A549 (cell line): Measurements from ENCODE around the gene RAB3IP. TPM values are rescaled to one million over a fixed set of nuclear protein-coding genes. Genes with fewer than 3 reads are reported as not detected.

Source experiments
- ATAC-seq, 2 experiments: fragments of 200-7000 bp in 1 of 2; fragments of >200 bp in 1 of 2; cut with Nextera tagmentation in 1 of 2; cut with Tn5 transposase in 1 of 2; 3 replicates each; pipeline versions ENCODE4 v1.8.0 to v1.9.1; 2018 to 2020; ENCODE audit warnings: mild to moderate bottlenecking in 1 of 2, moderate library complexity in 1 of 2
- CTCF ChIA-PET: fragments of 300-600 bp; sonication (Branson Sonifier 250); formaldehyde crosslinking; extraction: SDS; loops from one replicate; lab custom pipeline; 2021; ENCODE audit warnings: antibody characterized with exemption, inconsistent platforms; lab: Yijun Ruan, JAX
- POLR2A ChIA-PET: fragments of 350-600 bp; formaldehyde crosslinking; extraction: SDS; loops from one replicate; lab custom pipeline; 2021; ENCODE audit warnings: antibody characterized with exemption, inconsistent platforms; lab: Yijun Ruan, JAX
- DNase-seq, 2 experiments: peaks; one replicate each; pipeline versions ENCODE4 v3.0.0 to v3.0.0-alpha.2; 2011 to 2016; ENCODE audit warnings: low read depth in 1 of 2, low spot score in 1 of 2
- FAIRE-seq: peaks from 2 replicates; lab custom pipeline; 2011; peaks lifted over from hg19 to GRCh38; lab: Jason Lieb, UNC
- H3K27ac ChIP-seq, 2 experiments: fragments of >200 bp; sonication (Bioruptor Twin); formaldehyde crosslinking; 3 replicates each; pipeline ENCODE4 v1.5.1; 2016 to 2017
- H3K4me1 ChIP-seq: fragments of >200 bp; sonication (Bioruptor Twin); formaldehyde crosslinking; 3 replicates; pipeline ENCODE4 v1.6.1; 2016
- H3K4me2 ChIP-seq: fragments of >200 bp; sonication (Bioruptor Twin); formaldehyde crosslinking; 3 replicates; pipeline ENCODE4 v1.6.1; 2016
- H3K4me3 ChIP-seq: fragments of >200 bp; sonication (Bioruptor Twin); formaldehyde crosslinking; 3 replicates; pipeline ENCODE4 v1.5.1; 2016
- H3K9me3 ChIP-seq: fragments of >200 bp; sonication (Bioruptor Twin); formaldehyde crosslinking; 3 replicates; pipeline ENCODE4 v1.6.1; 2016
- BHLHE40 ChIP-seq: IDR thresholded peaks from 2 replicates; pipeline ENCODE4 v1.6.1; 2012; ENCODE audit warnings: low read depth, low read length, inconsistent platforms
- CBX2 ChIP-seq: fragments of 200-600 bp; sonication (generic); IDR thresholded peaks from 2 replicates; pipeline ENCODE4 v1.6.1; 2016; ENCODE audit warnings: low read depth, mild to moderate bottlenecking, borderline replicate concordance
- CBX8 ChIP-seq: fragments of 200-600 bp; sonication (generic); IDR thresholded peaks from 2 replicates; pipeline ENCODE4 v1.6.1; 2016
- EHF ChIP-seq: fragments of 250-450 bp; sonication (Bioruptor Pico); IDR thresholded peaks from 2 replicates; pipeline ENCODE4 v1.5.0; 2020; ENCODE audit warnings: mild to moderate bottlenecking
- EHMT2 ChIP-seq: fragments of 200-600 bp; sonication (generic); IDR thresholded peaks from 2 replicates; pipeline ENCODE4 v1.6.1; 2016; ENCODE audit warnings: antibody characterized with exemption, low read depth, mild to moderate bottlenecking, moderate library complexity
- ELK1 ChIP-seq: fragments of 150-350 bp; IDR thresholded peaks from 2 replicates; pipeline ENCODE4 v1.6.1; 2014; ENCODE audit warnings: low read depth, mild to moderate bottlenecking, low read length
- FOSB ChIP-seq: fragments of 250-450 bp; sonication (Bioruptor Pico); IDR thresholded peaks from 2 replicates; pipeline ENCODE4 v1.5.0; 2020; ENCODE audit warnings: mild to moderate bottlenecking, moderate library complexity
- HDAC2 ChIP-seq: fragments of 200-600 bp; sonication (generic); IDR thresholded peaks from 2 replicates; pipeline ENCODE4 v1.6.1; 2016
- JUN ChIP-seq, 2 experiments: fragments of >200 bp; sonication (Bioruptor Twin); formaldehyde crosslinking; IDR thresholded peaks; 2 replicates in 1 of 2; 3 replicates in 1 of 2; pipeline ENCODE4 v1.6.1; 2016 to 2017
- MAZ ChIP-seq: fragments of 150-350 bp; IDR thresholded peaks from 2 replicates; pipeline ENCODE4 v1.6.1; 2014; ENCODE audit warnings: antibody characterized with exemption, low read depth, low read length, borderline replicate concordance
- MYC ChIP-seq: IDR thresholded peaks from 2 replicates; pipeline ENCODE4 v1.6.1; 2012; ENCODE audit warnings: mild to moderate bottlenecking, inconsistent platforms, low read length, improper control_type of control experiment, borderline replicate concordance
- NFE2L2 ChIP-seq: fragments of 150-350 bp; conservative IDR thresholded peaks from 2 replicates; pipeline ENCODE4 v1.6.1; 2014; ENCODE audit warnings: low read length
- PBX3 ChIP-seq: IDR thresholded peaks from 2 replicates; pipeline ENCODE4 v1.6.1; 2012
- POLR2AphosphoS2 ChIP-seq: conservative IDR thresholded peaks from 2 replicates; pipeline ENCODE4 v1.6.1; 2012; ENCODE audit warnings: low read length, improper control_type of control experiment, inconsistent platforms
- RFX5 ChIP-seq: fragments of 450-650 bp; IDR thresholded peaks from 2 replicates; pipeline ENCODE4 v1.7.1; 2014; ENCODE audit warnings: antibody characterized with exemption, mild to moderate bottlenecking, moderate library complexity
- SREBF2 ChIP-seq: fragments of 450-650 bp; IDR thresholded peaks from 2 replicates; pipeline ENCODE4 v1.6.1; 2014; ENCODE audit warnings: mild to moderate bottlenecking, moderate library complexity
- TFCP2L1 ChIP-seq: fragments of 250-450 bp; sonication (Bioruptor Pico); IDR thresholded peaks from 2 replicates; pipeline ENCODE4 v1.5.0; 2021; ENCODE audit warnings: mild to moderate bottlenecking
- ZFP36 ChIP-seq: fragments of 450-650 bp; IDR thresholded peaks from 2 replicates; pipeline ENCODE4 v1.6.1; 2014; ENCODE audit warnings: borderline replicate concordance; ENCODE audit not compliant: partially characterized antibody
- ZSCAN20 ChIP-seq: fragments of 250-450 bp; sonication (Bioruptor Pico); IDR thresholded peaks from 2 replicates; pipeline ENCODE4 v1.8.0; 2022; ENCODE audit warnings: mild to moderate bottlenecking, moderate library complexity
- WGBS: methylation state at CpG from one replicate; pipeline ENCODE4 v1.1.6; 2017; ENCODE audit errors: missing lambda C conversion rate; 5-methylcytosine and 5-hydroxymethylcytosine counted together
- polyA plus RNA-seq, 4 experiments: library from polyadenylated mRNA; depleted of rRNA in 3 of 4; stranded (reverse); fragments of >200 nt; fragmentation: RNase III in 1 of 4; extraction: RNeasy Plus Mini Kit Qiagen cat#74134 plus additional on column Dnase treatment in 1 of 4; gene quantifications; 2 replicates in 3 of 4; 3 replicates in 1 of 4; pipeline ENCODE4 v1.2.3, GENCODE V29; 2011 to 2017
- TF ChIP-seq, protein P1 (sequence below): fragments of 250-450 bp; sonication (Bioruptor Pico); IDR thresholded peaks from 2 replicates; pipeline ENCODE4 v1.5.0; 2021; ENCODE audit warnings: mild to moderate bottlenecking, moderate library complexity, borderline replicate concordance

The RAB3IP gene
- polyA plus RNA-seq, 2 of the 4 experiments (the other 2 are of a cell fraction): 12.1 to 46.4 TPM

GRCh38 chr12:69714542-69714941 lies 24.1 kb upstream of the RAB3IP start:
- DNase-seq: no peak
- Histone ChIP-seq H3K4me1 (no peaks in the 10 kb centered on the region), H3K4me2 (no peak overlapping the region), H3K4me3 (no peak overlapping the region), H3K27ac (no peak overlapping the region), H3K9me3 (no peaks in the 10 kb centered on the region)
- WGBS: 57% methylated on average over 3 of the region's 3 CpGs
- CTCF ChIA-PET: interaction anchor here (1.1 kb wide), 1 partner anchor 23 kb away, joined by 3 read pairs; no protein-coding TSS in a partner anchor
- no peak for FAIRE-seq
- POLR2A ChIA-PET: no interaction called here
- no peak for ATAC-seq
- TF ChIP-seq EHMT2 (no peak), ZSCAN20 (CRISPR knock-in tag) (no peak), HDAC2 (no peak), SREBF2 (no peak), BHLHE40 (no peak), PBX3 (no peak), CBX2 (no peak), MYC (no peak), FOSB (CRISPR knock-in tag) (no peak), ELK1 (no peak), CBX8 (no peak), MAZ (no peak), EHF (CRISPR knock-in tag) (no peak), JUN (IDR thresholded peaks at IDR 0.05) (no peak), NFE2L2 (no peak), TFCP2L1 (CRISPR knock-in tag) (no peak)
- TF ChIP-seq, protein P1, sequence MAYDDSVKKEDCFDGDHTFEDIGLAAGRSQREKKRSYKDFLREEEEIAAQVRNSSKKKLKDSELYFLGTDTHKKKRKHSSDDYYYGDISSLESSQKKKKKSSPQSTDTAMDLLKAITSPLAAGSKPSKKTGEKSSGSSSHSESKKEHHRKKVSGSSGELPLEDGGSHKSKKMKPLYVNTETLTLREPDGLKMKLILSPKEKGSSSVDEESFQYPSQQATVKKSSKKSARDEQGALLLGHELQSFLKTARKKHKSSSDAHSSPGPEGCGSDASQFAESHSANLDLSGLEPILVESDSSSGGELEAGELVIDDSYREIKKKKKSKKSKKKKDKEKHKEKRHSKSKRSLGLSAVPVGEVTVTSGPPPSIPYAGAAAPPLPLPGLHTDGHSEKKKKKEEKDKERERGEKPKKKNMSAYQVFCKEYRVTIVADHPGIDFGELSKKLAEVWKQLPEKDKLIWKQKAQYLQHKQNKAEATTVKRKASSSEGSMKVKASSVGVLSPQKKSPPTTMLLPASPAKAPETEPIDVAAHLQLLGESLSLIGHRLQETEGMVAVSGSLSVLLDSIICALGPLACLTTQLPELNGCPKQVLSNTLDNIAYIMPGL: no peak

GRCh38 chr12:69719336-69720316 lies 19.0 kb upstream of the RAB3IP start:
- H3K9me3 ChIP-seq: no peaks in the 10 kb centered on the region
- no peak overlapping the region for H3K4me2 ChIP-seq
- H3K27ac ChIP-seq: no peak overlapping the region
- H3K4me1 ChIP-seq: no peaks in the 10 kb centered on the region
- CTCF ChIA-PET: interaction anchor here (0.7 to 1.0 kb wide), 3 partner anchors 12 to 64 kb away, joined by 3 read pairs; no protein-coding TSS in a partner anchor
- FAIRE-seq (peak; percentile 51), DNase-seq (no peak), ATAC-seq (no peak)
- 71% methylated on average over 1 of the region's 1 CpG for WGBS
- no peak overlapping the region for H3K4me3 ChIP-seq
- no peak for TF ChIP-seq RFX5
- TF ChIP-seq POLR2AphosphoS2: no peak
- TF ChIP-seq ZFP36: no peak
- POLR2A ChIA-PET: interaction anchor here (0.6 kb wide), 1 partner anchor 14 kb away, joined by 3 read pairs; no protein-coding TSS in a partner anchor
